GM12801 (cell line): ENCODE data around the gene ODC1.

Source experiments
- TF ChIP-seq, protein P1 (sequence below): IDR thresholded peaks from one replicate; pipeline ENCODE4 v1.5.1; 2011; ENCODE audit warnings: control low read depth; ENCODE audit not compliant: insufficient read length; ENCODE audit errors: extremely low read depth

The ODC1 gene

DNA sequence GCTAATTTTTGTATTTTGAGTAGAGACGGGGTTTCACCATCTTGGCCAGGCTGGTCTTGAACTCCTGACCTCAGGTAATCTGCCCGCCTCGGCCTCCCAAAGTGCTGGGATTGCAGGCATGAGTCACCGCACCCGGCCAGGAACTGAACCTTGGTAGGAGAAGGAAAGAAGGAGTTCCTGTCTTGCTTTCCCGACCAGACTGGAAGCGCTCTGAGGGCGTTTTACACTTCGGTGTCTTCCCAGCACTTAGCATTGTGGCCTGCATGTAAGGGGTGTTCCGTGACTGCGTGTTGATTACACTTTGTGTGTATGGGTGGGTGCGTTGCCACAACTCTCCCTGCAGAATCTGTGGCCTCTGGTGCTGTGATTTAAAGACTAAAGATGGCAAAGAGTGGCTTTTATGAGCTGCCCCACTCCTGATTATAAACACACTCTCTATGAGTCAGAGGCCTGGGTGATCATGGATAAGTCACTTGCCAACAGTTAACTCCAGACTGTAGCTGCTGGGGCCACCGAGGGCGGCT, 46.0 kb downstream of the ODC1 start:
- TF ChIP-seq, protein P1, sequence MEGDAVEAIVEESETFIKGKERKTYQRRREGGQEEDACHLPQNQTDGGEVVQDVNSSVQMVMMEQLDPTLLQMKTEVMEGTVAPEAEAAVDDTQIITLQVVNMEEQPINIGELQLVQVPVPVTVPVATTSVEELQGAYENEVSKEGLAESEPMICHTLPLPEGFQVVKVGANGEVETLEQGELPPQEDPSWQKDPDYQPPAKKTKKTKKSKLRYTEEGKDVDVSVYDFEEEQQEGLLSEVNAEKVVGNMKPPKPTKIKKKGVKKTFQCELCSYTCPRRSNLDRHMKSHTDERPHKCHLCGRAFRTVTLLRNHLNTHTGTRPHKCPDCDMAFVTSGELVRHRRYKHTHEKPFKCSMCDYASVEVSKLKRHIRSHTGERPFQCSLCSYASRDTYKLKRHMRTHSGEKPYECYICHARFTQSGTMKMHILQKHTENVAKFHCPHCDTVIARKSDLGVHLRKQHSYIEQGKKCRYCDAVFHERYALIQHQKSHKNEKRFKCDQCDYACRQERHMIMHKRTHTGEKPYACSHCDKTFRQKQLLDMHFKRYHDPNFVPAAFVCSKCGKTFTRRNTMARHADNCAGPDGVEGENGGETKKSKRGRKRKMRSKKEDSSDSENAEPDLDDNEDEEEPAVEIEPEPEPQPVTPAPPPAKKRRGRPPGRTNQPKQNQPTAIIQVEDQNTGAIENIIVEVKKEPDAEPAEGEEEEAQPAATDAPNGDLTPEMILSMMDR, result no peak

DNA sequence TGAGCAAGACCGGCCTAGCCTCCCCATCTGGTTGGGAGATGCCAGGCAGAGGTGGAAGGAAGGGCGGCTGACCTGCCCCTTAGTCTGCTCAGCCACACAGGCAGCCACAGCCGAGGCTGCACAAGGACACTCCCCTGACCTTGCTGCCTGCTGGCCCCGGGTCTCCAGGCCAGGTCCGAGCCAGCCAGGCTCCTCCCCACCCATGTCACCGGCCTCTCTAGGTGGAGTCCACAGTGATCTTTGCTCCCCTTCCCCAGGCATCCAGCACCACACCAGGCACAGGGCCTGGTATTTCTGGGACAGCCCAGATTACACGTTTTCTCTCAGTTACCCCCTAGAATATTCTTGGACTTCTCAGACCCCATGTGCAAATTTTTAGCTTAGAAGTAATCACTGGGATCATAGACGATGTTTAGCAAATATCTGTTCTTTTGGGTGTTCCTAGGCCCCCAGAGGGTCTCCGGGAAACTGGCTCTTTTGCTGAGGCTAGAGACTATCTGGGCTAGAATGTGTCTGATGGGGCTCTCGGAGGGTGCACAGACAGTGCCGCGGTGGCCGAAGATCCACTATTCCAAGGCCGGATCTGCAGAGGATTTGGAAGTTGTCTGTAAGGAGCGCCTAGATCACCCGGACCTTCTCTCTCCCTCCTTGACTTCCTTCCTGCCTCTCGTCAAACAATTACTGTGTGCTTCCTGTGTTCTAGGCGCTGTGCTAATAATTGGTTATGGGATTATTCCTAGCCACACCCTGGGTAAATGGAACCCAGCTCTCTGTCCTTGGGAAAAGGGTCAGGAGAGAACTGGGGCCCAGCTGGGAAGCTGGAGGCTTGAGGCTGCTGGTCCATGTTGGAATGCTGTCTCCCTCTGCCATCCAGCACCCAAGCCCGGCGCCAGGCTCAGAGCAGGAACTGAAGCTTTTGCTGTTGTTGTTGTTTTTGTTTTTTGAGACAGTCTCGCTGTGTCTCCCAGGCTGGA, 46.9 kb downstream of the ODC1 start:
- TF ChIP-seq, protein P1, result no peak

DNA sequence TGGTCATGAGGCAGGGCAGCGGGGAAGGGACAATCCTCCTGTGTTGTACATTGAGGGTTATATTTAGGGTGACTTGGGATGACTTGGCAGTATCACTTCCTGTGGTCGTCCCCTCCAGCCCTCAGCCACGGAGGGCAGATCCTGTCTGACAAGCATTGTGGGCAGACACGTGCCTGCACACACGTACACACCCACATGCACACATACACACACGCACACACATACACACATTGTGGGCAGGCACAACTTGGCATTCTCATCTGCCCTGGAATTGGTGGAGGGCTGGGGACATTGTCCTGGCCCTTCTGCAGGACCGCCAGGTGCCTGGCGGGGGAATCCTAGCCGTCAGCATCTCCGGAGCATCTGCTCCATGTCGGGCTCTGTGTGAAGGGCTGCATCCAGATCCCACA, 47.6 kb downstream of the ODC1 start:
- TF ChIP-seq, protein P1, result no peak

DNA sequence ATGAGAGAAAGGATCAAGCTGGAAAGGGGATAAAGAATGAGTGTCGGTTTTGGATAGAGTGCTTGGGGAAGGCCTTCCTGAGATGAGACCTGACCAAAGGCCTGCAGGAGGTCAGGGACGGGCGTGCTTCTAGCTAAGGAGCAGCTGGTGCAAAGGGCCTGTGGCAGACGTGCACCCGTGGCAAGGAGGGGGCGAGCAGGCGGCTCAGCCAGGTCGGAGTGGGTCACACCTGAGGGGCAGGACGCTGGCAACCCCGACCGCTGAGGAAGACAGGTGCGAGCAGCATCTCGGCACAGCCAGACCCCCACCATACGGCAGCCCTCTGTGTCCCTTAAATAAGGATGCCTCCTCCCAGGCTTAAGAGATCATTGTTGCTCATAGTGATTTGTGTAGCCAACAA, 48.1 kb downstream of the ODC1 start:
- TF ChIP-seq, protein P1, result no peak

DNA sequence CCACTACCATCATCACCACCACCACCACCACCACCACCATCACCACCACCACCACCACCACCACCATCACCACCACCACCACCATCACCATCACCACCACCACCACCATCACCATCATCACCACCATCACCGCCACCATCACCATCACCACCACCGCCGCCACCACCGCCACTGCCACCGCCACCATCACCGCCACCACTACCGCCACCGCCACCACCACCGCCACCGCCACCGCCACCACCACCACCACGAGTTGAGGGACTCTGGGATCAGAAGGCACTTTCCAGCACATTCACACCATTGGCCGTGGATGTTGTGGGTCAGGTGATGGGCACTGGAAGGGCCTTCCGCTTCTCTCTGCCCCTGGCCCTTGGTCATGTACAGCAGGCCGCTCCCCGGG, 48.8 kb downstream of the ODC1 start:
- TF ChIP-seq, protein P1, result no peak

DNA sequence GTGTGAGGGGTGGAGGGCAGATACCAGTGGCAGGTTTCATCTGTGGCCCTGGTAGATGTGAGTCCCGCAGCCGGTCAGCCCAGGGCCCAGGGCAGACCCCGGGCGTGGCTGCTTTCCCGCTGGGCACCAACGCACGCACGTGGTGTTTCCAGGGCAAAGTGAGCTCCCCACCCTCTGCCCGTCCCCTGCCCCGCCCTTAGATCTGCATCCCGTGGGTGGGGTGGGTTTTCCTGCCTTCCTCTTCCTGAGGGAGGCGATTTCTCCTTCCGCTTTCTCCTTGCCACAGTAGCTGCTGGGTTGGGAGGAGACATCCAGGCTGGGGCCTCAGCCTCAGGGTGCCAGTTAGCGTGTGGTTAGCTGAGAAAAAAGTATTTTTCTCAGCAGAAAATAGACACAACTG, 49.6 kb downstream of the ODC1 start:
- TF ChIP-seq, protein P1, result no peak

DNA sequence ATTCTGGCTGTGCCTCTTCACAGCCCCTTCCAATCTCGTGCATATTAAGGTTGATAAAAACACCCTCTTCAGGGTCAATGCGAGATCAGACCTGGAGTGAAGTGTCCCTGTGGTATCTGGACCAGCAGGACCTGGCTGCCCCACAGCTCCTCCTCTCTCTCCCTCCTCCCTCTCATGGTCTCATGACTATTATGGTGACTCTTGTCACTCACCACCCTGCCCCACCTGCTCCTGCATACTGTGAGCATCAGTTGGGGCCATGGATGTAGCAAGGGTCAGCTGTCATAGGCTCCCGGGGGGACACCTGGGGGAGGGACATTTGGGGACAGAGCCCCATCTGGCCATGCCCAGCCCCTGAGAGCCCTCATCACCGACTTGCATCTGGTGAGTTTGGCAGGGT, 50.2 kb downstream of the ODC1 start:
- TF ChIP-seq, protein P1, result no peak
